ENCODE measurements around the gene INPP5K.
A peak's percentile ranks its signal among the peaks of the same experiment; 100 is the strongest.

Gene INPP5K

DNA sequence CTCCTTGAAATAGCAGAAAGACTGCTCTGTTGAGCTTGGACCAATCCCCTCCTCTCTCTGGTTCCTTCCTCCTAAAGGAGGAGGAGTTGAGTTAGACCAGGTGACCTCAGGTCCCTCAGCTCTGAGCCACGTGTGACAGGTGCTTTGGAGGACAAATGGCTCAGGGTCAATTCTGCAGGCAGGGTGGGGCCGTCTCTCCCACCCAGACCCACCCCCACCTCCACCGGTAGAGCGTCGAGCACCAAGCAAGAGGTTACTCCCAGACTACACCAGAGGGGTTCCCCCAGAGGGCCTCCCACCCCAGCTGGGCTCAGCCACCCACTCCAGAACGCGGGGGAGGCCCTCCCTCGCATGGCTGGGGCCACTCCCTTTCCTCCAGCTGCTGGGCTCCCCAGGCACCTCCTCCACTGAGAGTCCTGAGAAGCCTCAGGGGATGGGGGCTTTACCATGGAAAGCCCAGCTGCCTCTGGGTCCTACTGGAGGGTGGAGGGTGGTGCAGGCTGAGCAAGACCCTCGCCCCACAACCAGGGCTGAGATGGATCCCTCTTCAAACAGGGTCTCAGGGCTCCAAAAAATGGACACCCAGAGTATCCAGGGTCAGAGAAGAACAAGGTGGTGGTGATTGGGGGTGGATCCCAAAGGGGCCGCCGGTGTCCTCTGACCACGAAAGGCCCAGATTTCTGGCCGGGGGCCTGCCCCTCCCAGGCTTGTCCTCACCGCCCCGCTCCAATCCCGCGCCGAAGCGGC, 31.6 kb downstream of the INPP5K start (continued):
- TF ChIP-seq ZNF792 (tag by site-specific recombination; IDR thresholded peaks at IDR 0.05), result no peak
- TF ChIP-seq, protein P1, sequence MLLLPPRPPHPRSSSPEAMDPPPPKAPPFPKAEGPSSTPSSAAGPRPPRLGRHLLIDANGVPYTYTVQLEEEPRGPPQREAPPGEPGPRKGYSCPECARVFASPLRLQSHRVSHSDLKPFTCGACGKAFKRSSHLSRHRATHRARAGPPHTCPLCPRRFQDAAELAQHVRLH (tag by site-specific recombination; IDR thresholded peaks at IDR 0.05), result no peak
- TF ChIP-seq ZNF596 (tag by site-specific recombination; IDR thresholded peaks at IDR 0.05), result no peak
- TF ChIP-seq, protein P2, sequence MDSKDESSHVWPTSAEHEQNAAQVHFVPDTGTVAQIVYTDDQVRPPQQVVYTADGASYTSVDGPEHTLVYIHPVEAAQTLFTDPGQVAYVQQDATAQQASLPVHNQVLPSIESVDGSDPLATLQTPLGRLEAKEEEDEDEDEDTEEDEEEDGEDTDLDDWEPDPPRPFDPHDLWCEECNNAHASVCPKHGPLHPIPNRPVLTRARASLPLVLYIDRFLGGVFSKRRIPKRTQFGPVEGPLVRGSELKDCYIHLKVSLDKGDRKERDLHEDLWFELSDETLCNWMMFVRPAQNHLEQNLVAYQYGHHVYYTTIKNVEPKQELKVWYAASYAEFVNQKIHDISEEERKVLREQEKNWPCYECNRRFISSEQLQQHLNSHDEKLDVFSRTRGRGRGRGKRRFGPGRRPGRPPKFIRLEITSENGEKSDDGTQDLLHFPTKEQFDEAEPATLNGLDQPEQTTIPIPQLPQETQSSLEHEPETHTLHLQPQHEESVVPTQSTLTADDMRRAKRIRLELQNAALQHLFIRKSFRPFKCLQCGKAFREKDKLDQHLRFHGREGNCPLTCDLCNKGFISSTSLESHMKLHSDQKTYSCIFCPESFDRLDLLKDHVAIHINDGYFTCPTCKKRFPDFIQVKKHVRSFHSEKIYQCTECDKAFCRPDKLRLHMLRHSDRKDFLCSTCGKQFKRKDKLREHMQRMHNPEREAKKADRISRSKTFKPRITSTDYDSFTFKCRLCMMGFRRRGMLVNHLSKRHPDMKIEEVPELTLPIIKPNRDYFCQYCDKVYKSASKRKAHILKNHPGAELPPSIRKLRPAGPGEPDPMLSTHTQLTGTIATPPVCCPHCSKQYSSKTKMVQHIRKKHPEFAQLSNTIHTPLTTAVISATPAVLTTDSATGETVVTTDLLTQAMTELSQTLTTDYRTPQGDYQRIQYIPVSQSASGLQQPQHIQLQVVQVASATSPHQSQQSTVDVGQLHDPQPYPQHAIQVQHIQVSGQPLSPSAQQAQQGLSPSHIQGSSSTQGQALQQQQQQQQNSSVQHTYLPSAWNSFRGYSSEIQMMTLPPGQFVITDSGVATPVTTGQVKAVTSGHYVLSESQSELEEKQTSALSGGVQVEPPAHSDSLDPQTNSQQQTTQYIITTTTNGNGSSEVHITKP (tag by site-specific recombination; IDR thresholded peaks at IDR 0.05), result peak; percentile 96
- no peak for TF ChIP-seq ZNF202 (tag by site-specific recombination; IDR thresholded peaks at IDR 0.05; ENCODE audit: borderline replicate concordance)
- TF ChIP-seq ZNF341 (tag by site-specific recombination; IDR thresholded peaks at IDR 0.05; ENCODE audit: low read depth), result no peak
- no peak for TF ChIP-seq ZNF214 (tag by site-specific recombination; IDR thresholded peaks at IDR 0.05; ENCODE audit: borderline replicate concordance)
- TF ChIP-seq, protein P3, sequence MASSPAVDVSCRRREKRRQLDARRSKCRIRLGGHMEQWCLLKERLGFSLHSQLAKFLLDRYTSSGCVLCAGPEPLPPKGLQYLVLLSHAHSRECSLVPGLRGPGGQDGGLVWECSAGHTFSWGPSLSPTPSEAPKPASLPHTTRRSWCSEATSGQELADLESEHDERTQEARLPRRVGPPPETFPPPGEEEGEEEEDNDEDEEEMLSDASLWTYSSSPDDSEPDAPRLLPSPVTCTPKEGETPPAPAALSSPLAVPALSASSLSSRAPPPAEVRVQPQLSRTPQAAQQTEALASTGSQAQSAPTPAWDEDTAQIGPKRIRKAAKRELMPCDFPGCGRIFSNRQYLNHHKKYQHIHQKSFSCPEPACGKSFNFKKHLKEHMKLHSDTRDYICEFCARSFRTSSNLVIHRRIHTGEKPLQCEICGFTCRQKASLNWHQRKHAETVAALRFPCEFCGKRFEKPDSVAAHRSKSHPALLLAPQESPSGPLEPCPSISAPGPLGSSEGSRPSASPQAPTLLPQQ (tag by site-specific recombination; IDR thresholded peaks at IDR 0.05), result no peak
- no peak for TF ChIP-seq ZNF830 (tag by site-specific recombination; IDR thresholded peaks at IDR 0.05; ENCODE audit: low read depth)
- TF ChIP-seq OSR2 (tag by site-specific recombination; IDR thresholded peaks at IDR 0.05), result no peak
- TF ChIP-seq ZNF558 (tag by site-specific recombination; IDR thresholded peaks at IDR 0.05), result no peak
- no peak for TF ChIP-seq ZNF664 (tag by site-specific recombination; IDR thresholded peaks at IDR 0.05)
- TF ChIP-seq ZSCAN30 (tag by site-specific recombination; IDR thresholded peaks at IDR 0.05), result no peak
- no peak for TF ChIP-seq ZNF426 (tag by site-specific recombination; IDR thresholded peaks at IDR 0.05)
- TF ChIP-seq ZNF114 (tag by site-specific recombination; IDR thresholded peaks at IDR 0.05), result no peak

DNA sequence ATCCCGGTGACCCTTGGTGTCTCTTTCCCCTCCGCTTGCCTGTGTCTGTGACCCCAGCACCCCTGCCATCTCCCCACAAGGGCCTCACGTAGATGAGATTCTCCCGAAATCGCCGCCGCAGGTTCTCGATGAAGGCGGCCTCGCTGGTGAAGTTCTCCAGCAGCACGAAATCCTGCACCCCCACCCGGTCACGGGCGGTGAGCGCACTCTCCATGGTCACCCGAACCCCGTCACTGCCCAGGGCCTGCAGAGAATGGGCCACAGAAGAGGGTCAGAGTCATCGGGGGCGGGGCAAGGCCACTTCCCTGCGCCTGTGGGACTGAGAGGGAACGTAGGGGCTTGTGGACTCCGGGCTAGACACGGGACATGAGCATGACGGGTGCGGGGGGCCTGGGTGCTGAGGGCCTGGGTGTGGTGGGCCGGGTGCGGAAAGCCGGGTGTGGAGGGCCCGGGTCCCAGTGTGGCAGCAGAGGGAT, 32.3 kb downstream of the INPP5K start:
- Histone ChIP-seq H3K9me3 (ENCODE audit: control insufficient read depth, insufficient read depth, low read depth, low read length) (no peaks in the 10 kb centered on the region), H3K4me3 (ENCODE audit: low read depth, low read length) (no peak overlapping the region), H3K4me1 (ENCODE audit: control insufficient read depth, insufficient read depth, low read length) (peaks cover 4% of the 10 kb centered on the region; the same call in 1 of the 2 replicates), H3K36me3 (ENCODE audit: control insufficient read depth in 2 of 2, insufficient read depth in 1 of 2, low read length in 2 of 2) (peaks cover 16 to 42% of the 10 kb centered on the region in 2 experiments; a peak in 2 of 3 replicates), H3K27ac (ENCODE audit: extremely low read depth, low read depth, low read length) (no peak overlapping the region)
- ChIA-PET POLR2A (interaction anchor here (0.6 to 1.3 kb wide), 5 partner anchors 12 to 84 kb away, joined by 3 to 7 read pairs (median 4); partner anchors contain the start of gene YWHAE), CTCF (interaction anchor here (1.3 kb wide), 1 partner anchor 32 kb away, joined by 6 read pairs; the partner anchor contains the start of gene INPP5K)
- TF ChIP-seq ZNF138 (tag by site-specific recombination; IDR thresholded peaks at IDR 0.05; ENCODE audit: borderline replicate concordance) (no peak), ZNF391 (tag by site-specific recombination; IDR thresholded peaks at IDR 0.05; ENCODE audit: borderline replicate concordance, low read depth) (no peak)
- TF ChIP-seq, protein P4, sequence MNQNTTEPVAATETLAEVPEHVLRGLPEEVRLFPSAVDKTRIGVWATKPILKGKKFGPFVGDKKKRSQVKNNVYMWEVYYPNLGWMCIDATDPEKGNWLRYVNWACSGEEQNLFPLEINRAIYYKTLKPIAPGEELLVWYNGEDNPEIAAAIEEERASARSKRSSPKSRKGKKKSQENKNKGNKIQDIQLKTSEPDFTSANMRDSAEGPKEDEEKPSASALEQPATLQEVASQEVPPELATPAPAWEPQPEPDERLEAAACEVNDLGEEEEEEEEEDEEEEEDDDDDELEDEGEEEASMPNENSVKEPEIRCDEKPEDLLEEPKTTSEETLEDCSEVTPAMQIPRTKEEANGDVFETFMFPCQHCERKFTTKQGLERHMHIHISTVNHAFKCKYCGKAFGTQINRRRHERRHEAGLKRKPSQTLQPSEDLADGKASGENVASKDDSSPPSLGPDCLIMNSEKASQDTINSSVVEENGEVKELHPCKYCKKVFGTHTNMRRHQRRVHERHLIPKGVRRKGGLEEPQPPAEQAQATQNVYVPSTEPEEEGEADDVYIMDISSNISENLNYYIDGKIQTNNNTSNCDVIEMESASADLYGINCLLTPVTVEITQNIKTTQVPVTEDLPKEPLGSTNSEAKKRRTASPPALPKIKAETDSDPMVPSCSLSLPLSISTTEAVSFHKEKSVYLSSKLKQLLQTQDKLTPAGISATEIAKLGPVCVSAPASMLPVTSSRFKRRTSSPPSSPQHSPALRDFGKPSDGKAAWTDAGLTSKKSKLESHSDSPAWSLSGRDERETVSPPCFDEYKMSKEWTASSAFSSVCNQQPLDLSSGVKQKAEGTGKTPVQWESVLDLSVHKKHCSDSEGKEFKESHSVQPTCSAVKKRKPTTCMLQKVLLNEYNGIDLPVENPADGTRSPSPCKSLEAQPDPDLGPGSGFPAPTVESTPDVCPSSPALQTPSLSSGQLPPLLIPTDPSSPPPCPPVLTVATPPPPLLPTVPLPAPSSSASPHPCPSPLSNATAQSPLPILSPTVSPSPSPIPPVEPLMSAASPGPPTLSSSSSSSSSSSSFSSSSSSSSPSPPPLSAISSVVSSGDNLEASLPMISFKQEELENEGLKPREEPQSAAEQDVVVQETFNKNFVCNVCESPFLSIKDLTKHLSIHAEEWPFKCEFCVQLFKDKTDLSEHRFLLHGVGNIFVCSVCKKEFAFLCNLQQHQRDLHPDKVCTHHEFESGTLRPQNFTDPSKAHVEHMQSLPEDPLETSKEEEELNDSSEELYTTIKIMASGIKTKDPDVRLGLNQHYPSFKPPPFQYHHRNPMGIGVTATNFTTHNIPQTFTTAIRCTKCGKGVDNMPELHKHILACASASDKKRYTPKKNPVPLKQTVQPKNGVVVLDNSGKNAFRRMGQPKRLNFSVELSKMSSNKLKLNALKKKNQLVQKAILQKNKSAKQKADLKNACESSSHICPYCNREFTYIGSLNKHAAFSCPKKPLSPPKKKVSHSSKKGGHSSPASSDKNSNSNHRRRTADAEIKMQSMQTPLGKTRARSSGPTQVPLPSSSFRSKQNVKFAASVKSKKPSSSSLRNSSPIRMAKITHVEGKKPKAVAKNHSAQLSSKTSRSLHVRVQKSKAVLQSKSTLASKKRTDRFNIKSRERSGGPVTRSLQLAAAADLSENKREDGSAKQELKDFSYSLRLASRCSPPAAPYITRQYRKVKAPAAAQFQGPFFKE (tag by site-specific recombination; IDR thresholded peaks at IDR 0.05; ENCODE audit: borderline replicate concordance), result no peak
- TF ChIP-seq, protein P5, sequence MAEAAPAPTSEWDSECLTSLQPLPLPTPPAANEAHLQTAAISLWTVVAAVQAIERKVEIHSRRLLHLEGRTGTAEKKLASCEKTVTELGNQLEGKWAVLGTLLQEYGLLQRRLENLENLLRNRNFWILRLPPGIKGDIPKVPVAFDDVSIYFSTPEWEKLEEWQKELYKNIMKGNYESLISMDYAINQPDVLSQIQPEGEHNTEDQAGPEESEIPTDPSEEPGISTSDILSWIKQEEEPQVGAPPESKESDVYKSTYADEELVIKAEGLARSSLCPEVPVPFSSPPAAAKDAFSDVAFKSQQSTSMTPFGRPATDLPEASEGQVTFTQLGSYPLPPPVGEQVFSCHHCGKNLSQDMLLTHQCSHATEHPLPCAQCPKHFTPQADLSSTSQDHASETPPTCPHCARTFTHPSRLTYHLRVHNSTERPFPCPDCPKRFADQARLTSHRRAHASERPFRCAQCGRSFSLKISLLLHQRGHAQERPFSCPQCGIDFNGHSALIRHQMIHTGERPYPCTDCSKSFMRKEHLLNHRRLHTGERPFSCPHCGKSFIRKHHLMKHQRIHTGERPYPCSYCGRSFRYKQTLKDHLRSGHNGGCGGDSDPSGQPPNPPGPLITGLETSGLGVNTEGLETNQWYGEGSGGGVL (tag by site-specific recombination; IDR thresholded peaks at IDR 0.05), result no peak
- TF ChIP-seq, protein P6, sequence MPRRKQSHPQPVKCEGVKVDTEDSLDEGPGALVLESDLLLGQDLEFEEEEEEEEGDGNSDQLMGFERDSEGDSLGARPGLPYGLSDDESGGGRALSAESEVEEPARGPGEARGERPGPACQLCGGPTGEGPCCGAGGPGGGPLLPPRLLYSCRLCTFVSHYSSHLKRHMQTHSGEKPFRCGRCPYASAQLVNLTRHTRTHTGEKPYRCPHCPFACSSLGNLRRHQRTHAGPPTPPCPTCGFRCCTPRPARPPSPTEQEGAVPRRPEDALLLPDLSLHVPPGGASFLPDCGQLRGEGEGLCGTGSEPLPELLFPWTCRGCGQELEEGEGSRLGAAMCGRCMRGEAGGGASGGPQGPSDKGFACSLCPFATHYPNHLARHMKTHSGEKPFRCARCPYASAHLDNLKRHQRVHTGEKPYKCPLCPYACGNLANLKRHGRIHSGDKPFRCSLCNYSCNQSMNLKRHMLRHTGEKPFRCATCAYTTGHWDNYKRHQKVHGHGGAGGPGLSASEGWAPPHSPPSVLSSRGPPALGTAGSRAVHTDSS (tag by site-specific recombination; IDR thresholded peaks at IDR 0.05), result no peak

Data from HEK293 (cell line).